ENCODE data around the gene CATSPER3. TPM values are rescaled to one million over a fixed set of nuclear protein-coding genes. Genes with fewer than 3 reads are reported as not detected.

CATSPER3 gene
- total RNA-seq, 1 experiment from 2014 or later = 0.50 TPM

DNA sequence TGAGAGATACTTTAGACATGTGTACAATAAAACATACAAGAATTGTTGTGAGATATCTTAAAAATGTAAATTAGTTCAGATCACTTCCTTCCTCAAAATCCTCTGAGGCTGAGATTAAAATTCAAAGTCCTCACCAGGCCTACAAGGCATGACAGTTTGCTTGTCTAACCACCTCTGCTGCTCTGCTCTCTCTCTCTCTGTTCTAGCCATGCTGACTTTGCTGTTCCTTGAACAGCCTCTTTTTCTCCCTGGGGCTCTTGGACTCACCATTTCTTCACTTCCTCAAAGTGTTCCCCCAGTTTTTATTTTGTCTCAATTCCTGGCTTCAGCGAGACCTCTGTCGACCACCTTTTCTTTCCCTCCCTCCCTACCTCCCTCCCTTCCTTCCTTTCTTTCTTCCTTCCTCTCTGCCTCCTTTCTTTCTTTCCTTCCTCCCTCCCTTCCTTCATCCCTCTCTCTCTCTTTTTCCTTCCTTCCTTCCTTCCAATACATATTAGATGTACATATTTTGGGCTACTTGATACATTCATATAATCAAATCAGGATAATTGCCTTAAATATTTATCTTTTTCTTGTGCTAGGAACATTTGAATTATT, 27.0 kb downstream of the CATSPER3 start:
- peaks cover 0 to 8% (median 2%) of the 10 kb centered on the region in 3 experiments; a peak in 1 of 7 replicates for H3K36me3 Mint-ChIP-seq (ENCODE audit: insufficient read depth in 1 of 3, low read depth in 3 of 3)

More for the DNA sequence above, 27.0 kb downstream of the CATSPER3 start:
- Histone ChIP-seq H3K18ac (ENCODE audit: insufficient read length, low read depth, low read length) (no peak overlapping the region), H3K79me2 (ENCODE audit: insufficient read depth, low read length) (no peaks in the 10 kb centered on the region), H4K20me1 (ENCODE audit: control insufficient read depth, insufficient read depth, insufficient read length) (no peaks in the 10 kb centered on the region), H2BK120ac (ENCODE audit: low read depth, low read length, poor library complexity, severe bottlenecking) (no peak overlapping the region), H4K91ac (ENCODE audit: insufficient read length, low read depth, low read length) (no peak overlapping the region), H4K5ac (ENCODE audit: insufficient read length, low read depth, low read length) (no peak overlapping the region), H2BK12ac (ENCODE audit: insufficient read length, low read depth, low read length) (no peak overlapping the region), H3K9ac (ENCODE audit: extremely low read depth, insufficient read length, low read length) (no peak overlapping the region), H3T11ph (ENCODE audit: low read length) (no peak overlapping the region), H4K8ac (replicated peaks; ENCODE audit: insufficient read length, low read depth, low read length) (no peak overlapping the region), H3K4me1 (ENCODE audit: insufficient read depth, low read length) (peaks cover 6% of the 10 kb centered on the region), H2BK5ac (ENCODE audit: insufficient read length, low read length) (no peak overlapping the region), H3K56ac (ENCODE audit: insufficient read length, low read depth, low read length) (no peak overlapping the region), H2BK20ac (ENCODE audit: low read depth, low read length, poor library complexity, severe bottlenecking) (no peak overlapping the region), H3K14ac (ENCODE audit: insufficient read depth, low read length) (no peak overlapping the region), H2AFZ (ENCODE audit: low read length) (no peak overlapping the region), H3K4ac (ENCODE audit: low read depth, low read length) (no peak overlapping the region), H2AK5ac (ENCODE audit: insufficient read length, low read length) (no peak overlapping the region), H3K79me1 (ENCODE audit: insufficient read depth, low read depth, low read length, poor library complexity, severe bottlenecking) (no peaks in the 10 kb centered on the region), H3K9me3 (ENCODE audit: control insufficient read depth, low read depth, low read length) (no peaks in the 10 kb centered on the region), H2BK15ac (ENCODE audit: low read depth, low read length) (no peak overlapping the region), H3K27me3 (ENCODE audit: insufficient read depth, low read length) (no peaks in the 10 kb centered on the region), H3K23me2 (ENCODE audit: insufficient read length, low read depth, low read length, poor library complexity, severe bottlenecking) (no peaks in the 10 kb centered on the region), H3K4me2 (ENCODE audit: insufficient read depth, insufficient read length, low read length) (no peak overlapping the region), H3K23ac (ENCODE audit: insufficient read length, low read depth, low read length) (no peak overlapping the region), H3K27ac (ENCODE audit: insufficient read length, low read depth, low read length) (no peak overlapping the region)
- H3K27ac Mint-ChIP-seq = no peak overlapping the region
- TF ChIP-seq, protein P1, sequence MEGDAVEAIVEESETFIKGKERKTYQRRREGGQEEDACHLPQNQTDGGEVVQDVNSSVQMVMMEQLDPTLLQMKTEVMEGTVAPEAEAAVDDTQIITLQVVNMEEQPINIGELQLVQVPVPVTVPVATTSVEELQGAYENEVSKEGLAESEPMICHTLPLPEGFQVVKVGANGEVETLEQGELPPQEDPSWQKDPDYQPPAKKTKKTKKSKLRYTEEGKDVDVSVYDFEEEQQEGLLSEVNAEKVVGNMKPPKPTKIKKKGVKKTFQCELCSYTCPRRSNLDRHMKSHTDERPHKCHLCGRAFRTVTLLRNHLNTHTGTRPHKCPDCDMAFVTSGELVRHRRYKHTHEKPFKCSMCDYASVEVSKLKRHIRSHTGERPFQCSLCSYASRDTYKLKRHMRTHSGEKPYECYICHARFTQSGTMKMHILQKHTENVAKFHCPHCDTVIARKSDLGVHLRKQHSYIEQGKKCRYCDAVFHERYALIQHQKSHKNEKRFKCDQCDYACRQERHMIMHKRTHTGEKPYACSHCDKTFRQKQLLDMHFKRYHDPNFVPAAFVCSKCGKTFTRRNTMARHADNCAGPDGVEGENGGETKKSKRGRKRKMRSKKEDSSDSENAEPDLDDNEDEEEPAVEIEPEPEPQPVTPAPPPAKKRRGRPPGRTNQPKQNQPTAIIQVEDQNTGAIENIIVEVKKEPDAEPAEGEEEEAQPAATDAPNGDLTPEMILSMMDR (conservative IDR thresholded peaks at IDR 0.05) = no peak
- no CpG with 5 or more reads among the region's 2 CpGs for WGBS (ENCODE audit: extremely low coverage, insufficient read length, low lambda C conversion rate)
- no peak for DNase-seq
- peaks cover 15% of the 10 kb centered on the region for H3K27me3 Mint-ChIP-seq (ENCODE audit: low read depth)
- no peak overlapping the region for H3K4me3 Mint-ChIP-seq
- peaks cover 15 to 18% of the 10 kb centered on the region in 2 experiments for H3K4me1 Mint-ChIP-seq
- peaks cover 6 to 10% of the 10 kb centered on the region in 2 experiments; a peak in 4 of 5 replicates for H3K9me3 Mint-ChIP-seq

All from H9 (cell line).